Activated naive CD4-positive, alpha-beta T cell treated with anti-CD3 and anti-CD28 coated beads, Interleukin-2, amount 10 ng/mL, durations not matched to agents 7 days and 5 days (primary cell): ENCODE results near the gene NCR3LG1.

ENCODE experiments used
- CTCF ChIA-PET: fragments of 350-600 bp; sonication (Branson Sonifier 250); formaldehyde crosslinking; loops from one replicate; lab custom pipeline; 2021; ENCODE audit warnings: antibody characterized with exemption; lab: Charles Lee
- DNase-seq: peaks from one replicate; pipeline ENCODE4 v3.0.0-alpha.2; 2020
- H3K27ac Mint-ChIP-seq: one replicate; pipeline ENCODE4 v1.8.0; 2021; ENCODE audit warnings: mild to moderate bottlenecking, moderate library complexity, mixed read lengths
- H3K27me3 Mint-ChIP-seq: one replicate; pipeline ENCODE4 v1.8.0; 2021; ENCODE audit warnings: mild to moderate bottlenecking, mixed read lengths
- H3K36me3 Mint-ChIP-seq: one replicate; pipeline ENCODE4 v1.8.0; 2021; ENCODE audit warnings: mixed read lengths
- H3K4me1 Mint-ChIP-seq: one replicate; pipeline ENCODE4 v1.8.0; 2021; ENCODE audit warnings: mixed read lengths
- H3K4me3 Mint-ChIP-seq: one replicate; pipeline ENCODE4 v1.8.0; 2021; ENCODE audit warnings: mild to moderate bottlenecking, moderate library complexity, mixed read lengths
- H3K9me3 Mint-ChIP-seq: one replicate; pipeline ENCODE4 v1.8.0; 2021; ENCODE audit warnings: mixed read lengths

Gene NCR3LG1

GRCh38 chr11:17382046-17382728 lies 30.6 kb downstream of the NCR3LG1 start:
- Mint-ChIP-seq H3K9me3 (no peaks in the 10 kb centered on the region), H3K27ac (no peak overlapping the region), H3K27me3 (peaks cover 30% of the 10 kb centered on the region), H3K4me3 (no peak overlapping the region), H3K4me1 (no peaks in the 10 kb centered on the region), H3K36me3 (no peaks in the 10 kb centered on the region)
- CTCF ChIA-PET = interaction anchor here (1.2 to 7.4 kb wide), 6 partner anchors 16 to 153 kb away, joined by 3 to 143 read pairs (median 6); no protein-coding TSS in a partner anchor
- no peak for DNase-seq

GRCh38 chr11:17383461-17383860 lies 31.9 kb downstream of the NCR3LG1 start:
- peaks cover 4% of the 10 kb centered on the region for H3K4me1 Mint-ChIP-seq

GRCh38 chr11:17384002-17384511 lies 32.5 kb downstream of the NCR3LG1 start:
- H3K4me3 Mint-ChIP-seq = no peak overlapping the region
- peak; percentile 86 for DNase-seq
- no peak overlapping the region for H3K27ac Mint-ChIP-seq
- H3K4me1 Mint-ChIP-seq = peaks cover 7% of the 10 kb centered on the region
- no peaks in the 10 kb centered on the region for H3K9me3 Mint-ChIP-seq
- no peaks in the 10 kb centered on the region for H3K36me3 Mint-ChIP-seq
- CTCF ChIA-PET = interaction anchor here (0.6 to 7.4 kb wide), 38 partner anchors 9 to 589 kb away, joined by 3 to 143 read pairs (median 4); partner anchors contain the start of gene USH1C
- peaks cover 48% of the 10 kb centered on the region for H3K27me3 Mint-ChIP-seq

More at GRCh38 chr11:17383461-17383860, 31.9 kb downstream of the NCR3LG1 start:
- H3K27me3 Mint-ChIP-seq = peaks cover 42% of the 10 kb centered on the region
- no peak overlapping the region for H3K27ac Mint-ChIP-seq
- H3K4me3 Mint-ChIP-seq = no peak overlapping the region
- DNase-seq = no peak
- no peaks in the 10 kb centered on the region for H3K36me3 Mint-ChIP-seq
- no peaks in the 10 kb centered on the region for H3K9me3 Mint-ChIP-seq
- CTCF ChIA-PET = interaction anchor here (0.6 to 7.4 kb wide), 31 partner anchors 9 to 474 kb away, joined by 3 to 143 read pairs (median 4); partner anchors contain the start of gene USH1C

- CTCF ChIA-PET = interaction anchor here (1.7 to 7.4 kb wide), 6 partner anchors 30 to 156 kb away, joined by 7 to 143 read pairs (median 17); no protein-coding TSS in a partner anchor
- Mint-ChIP-seq H3K9me3 (no peaks in the 10 kb centered on the region), H3K27me3 (peaks cover 61% of the 10 kb centered on the region), H3K27ac (no peak overlapping the region), H3K36me3 (no peaks in the 10 kb centered on the region), H3K4me3 (no peak overlapping the region), H3K4me1 (peaks cover 16% of the 10 kb centered on the region)
- no peak for DNase-seq
These were observed 33.9 kb downstream of the NCR3LG1 start for GRCh38 chr11:17385492-17385891.

GRCh38 chr11:17385926-17386325 lies 34.3 kb downstream of the NCR3LG1 start:
- H3K27me3 Mint-ChIP-seq = peaks cover 65% of the 10 kb centered on the region
- H3K36me3 Mint-ChIP-seq = no peaks in the 10 kb centered on the region
- H3K4me3 Mint-ChIP-seq = no peak overlapping the region
- H3K9me3 Mint-ChIP-seq = no peaks in the 10 kb centered on the region
- DNase-seq = no peak
- CTCF ChIA-PET = interaction anchor here (1.0 to 7.4 kb wide), 10 partner anchors 27 to 156 kb away, joined by 3 to 143 read pairs (median 18); no protein-coding TSS in a partner anchor
- peaks cover 16% of the 10 kb centered on the region for H3K4me1 Mint-ChIP-seq
- no peak overlapping the region for H3K27ac Mint-ChIP-seq

GRCh38 chr11:17386331-17387084 lies 34.9 kb downstream of the NCR3LG1 start:
- no peaks in the 10 kb centered on the region for H3K9me3 Mint-ChIP-seq
- H3K4me1 Mint-ChIP-seq = peaks cover 16% of the 10 kb centered on the region
- DNase-seq = peak; percentile 65
- CTCF ChIA-PET = interaction anchor here (1.0 to 3.2 kb wide), 8 partner anchors 27 to 141 kb away, joined by 3 to 26 read pairs (median 5); no protein-coding TSS in a partner anchor
- no peak overlapping the region for H3K4me3 Mint-ChIP-seq
- no peak overlapping the region for H3K27ac Mint-ChIP-seq
- H3K27me3 Mint-ChIP-seq = peaks cover 71% of the 10 kb centered on the region
- H3K36me3 Mint-ChIP-seq = no peaks in the 10 kb centered on the region

GRCh38 chr11:17387254-17387653 lies 35.7 kb downstream of the NCR3LG1 start:
- Mint-ChIP-seq H3K27me3 (peaks cover 69% of the 10 kb centered on the region), H3K27ac (no peak overlapping the region), H3K36me3 (no peaks in the 10 kb centered on the region), H3K9me3 (no peaks in the 10 kb centered on the region), H3K4me3 (peak overlapping the region; percentile 60), H3K4me1 (peaks cover 16% of the 10 kb centered on the region)
- CTCF ChIA-PET = interaction anchor here (1.0 to 3.2 kb wide), 8 partner anchors 26 to 140 kb away, joined by 3 to 26 read pairs (median 5); no protein-coding TSS in a partner anchor
- no peak for DNase-seq

GRCh38 chr11:17387811-17388210 lies 36.2 kb downstream of the NCR3LG1 start:
- peak overlapping the region; percentile 67 for H3K27ac Mint-ChIP-seq
- no peak for DNase-seq
- CTCF ChIA-PET = interaction anchor here (1.0 to 3.2 kb wide), 4 partner anchors 104 to 144 kb away, joined by 3 to 26 read pairs (median 10); no protein-coding TSS in a partner anchor
- H3K27me3 Mint-ChIP-seq = peaks cover 66% of the 10 kb centered on the region
- H3K4me1 Mint-ChIP-seq = peaks cover 16% of the 10 kb centered on the region
- peak overlapping the region; percentile 67 for H3K4me3 Mint-ChIP-seq
- H3K9me3 Mint-ChIP-seq = no peaks in the 10 kb centered on the region
- H3K36me3 Mint-ChIP-seq = no peaks in the 10 kb centered on the region

- H3K9me3 Mint-ChIP-seq = no peaks in the 10 kb centered on the region
- CTCF ChIA-PET = interaction anchor here (0.6 to 3.2 kb wide), 12 partner anchors 10 to 433 kb away, joined by 3 to 26 read pairs (median 3); no protein-coding TSS in a partner anchor
- H3K4me1 Mint-ChIP-seq = peaks cover 16% of the 10 kb centered on the region
- H3K27ac Mint-ChIP-seq = peak within 1 kb of the TSS; percentile 67
- peaks cover 66% of the 10 kb centered on the region for H3K27me3 Mint-ChIP-seq
- no peaks in the 10 kb centered on the region for H3K36me3 Mint-ChIP-seq
- H3K4me3 Mint-ChIP-seq = peak within 1 kb of the TSS; percentile 75
- DNase-seq = no peak
These were observed 37.1 kb downstream of the NCR3LG1 start, which contains the start of gene KCNJ11 for GRCh38 chr11:17388609-17389210. Gene KCNJ11 (minus strand): TSS chr11:17388659. CDS start chr11:17388091, 568 bp downstream.

GRCh38 chr11:17389211-17389956 lies 37.8 kb downstream of the NCR3LG1 start:
- Mint-ChIP-seq H3K4me1 (peaks cover 16% of the 10 kb centered on the region), H3K27me3 (peaks cover 61% of the 10 kb centered on the region), H3K4me3 (peak overlapping the region; percentile 75), H3K9me3 (no peaks in the 10 kb centered on the region), H3K27ac (no peak overlapping the region), H3K36me3 (no peaks in the 10 kb centered on the region)
- peak; percentile 84 for DNase-seq
- CTCF ChIA-PET = interaction anchor here (0.7 to 3.2 kb wide), 7 partner anchors 29 to 139 kb away, joined by 3 to 26 read pairs (median 4); no protein-coding TSS in a partner anchor

GRCh38 chr11:17389957-17390649 lies 38.5 kb downstream of the NCR3LG1 start:
- peak overlapping the region; percentile 19 for H3K27ac Mint-ChIP-seq
- H3K36me3 Mint-ChIP-seq = no peaks in the 10 kb centered on the region
- H3K9me3 Mint-ChIP-seq = no peaks in the 10 kb centered on the region
- CTCF ChIA-PET = interaction anchor here (0.7 to 1.1 kb wide), 2 partner anchors 100 to 114 kb away, joined by 3 to 5 read pairs; no protein-coding TSS in a partner anchor
- peak overlapping the region; percentile 75 for H3K4me3 Mint-ChIP-seq
- H3K27me3 Mint-ChIP-seq = peaks cover 61% of the 10 kb centered on the region
- peaks cover 16% of the 10 kb centered on the region for H3K4me1 Mint-ChIP-seq
- DNase-seq = no peak
